Heart right ventricle (tissue), 16 donors: ENCODE data around the gene NCAM2. TPM values are rescaled to one million over a fixed set of nuclear protein-coding genes. Genes with fewer than 3 reads are reported as not detected.

Experiments used
- ATAC-seq, 8 donors: fragments of 200-7000 bp; cut with Tn5 transposase; one replicate each; pipeline ENCODE4 v1.9.1; 2020; ENCODE audit warnings: mild to moderate bottlenecking in 8 of 8, moderate library complexity in 8 of 8, moderate number of reproducible peaks in 1 of 8
- DNase-seq, 2 donors: peaks; one replicate each; pipeline ENCODE4 v3.0.0-alpha.2; 2020
- H3K27ac ChIP-seq, 10 donors: fragments of 200-600 bp; sonication (generic) in 2 of 10; one replicate each; pipeline versions ENCODE4 v1.5.0 to v1.8.0; 2020 to 2022; ENCODE audit warnings: mild to moderate bottlenecking in 3 of 10
- H3K27me3 ChIP-seq, 7 donors: fragments of 200-600 bp; one replicate each; pipeline ENCODE4 v1.8.0; 2021 to 2022; ENCODE audit warnings: mild to moderate bottlenecking in 2 of 7
- H3K36me3 ChIP-seq, 9 donors: fragments of 200-600 bp; sonication (generic) in 1 of 9; one replicate each; pipeline versions ENCODE4 v1.5.0 to v1.8.0; 2020 to 2022; ENCODE audit warnings: mild to moderate bottlenecking in 2 of 9
- H3K4me1 ChIP-seq, 9 donors: fragments of 200-600 bp; sonication (generic) in 1 of 9; one replicate each; pipeline versions ENCODE4 v1.5.0 to v1.8.0; 2020 to 2022; ENCODE audit warnings: mild to moderate bottlenecking in 4 of 9
- H3K4me3 ChIP-seq, 10 donors: fragments of 200-600 bp; sonication (generic) in 2 of 10; one replicate each; pipeline versions ENCODE4 v1.5.0 to v1.8.0; 2020 to 2022; ENCODE audit warnings: mild to moderate bottlenecking in 7 of 10, moderate library complexity in 2 of 10
- H3K9me3 ChIP-seq, 11 donors: fragments of 200-600 bp in 10 of 11; sonication (generic) in 2 of 11; one replicate each; pipeline versions ENCODE4 v1.5.0 to v1.8.0; 2013 to 2022; ENCODE audit warnings: mild to moderate bottlenecking in 2 of 11, control low read depth in 1 of 11, moderate library complexity in 1 of 11
- CTCF ChIP-seq, 9 donors: fragments of 200-600 bp; sonication (generic) in 2 of 9; IDR thresholded peaks; one replicate each; pipeline versions ENCODE4 v1.5.0 to v1.8.0; 2021 to 2022; ENCODE audit warnings: antibody characterized with exemption in 9 of 9, mild to moderate bottlenecking in 5 of 9, moderate library complexity in 1 of 9
- WGBS, 2 donors: extraction: QIAGEN DNeasy Blood & Tissue Kit; methylation state at CpG; one replicate each; pipeline ENCODE4 v1.1.7; 2013; ENCODE audit warnings: inconsistent platforms in 1 of 2; 5-methylcytosine and 5-hydroxymethylcytosine counted together
- intact Hi-C, 10 donors: fragments of 100-400 bp; cut with DNase I; formaldehyde crosslinking; loops; one replicate each; pipeline versions ENCODE4 v1.11.1 to v1.14.2; 2022
- polyA plus RNA-seq, 2 donors: library from polyadenylated mRNA; stranded (reverse); fragments of 200-250 nt; gene quantifications; one replicate each; pipeline ENCODE4 v1.2.3, GENCODE V29; 2013
- total RNA-seq, 10 donors: library from RNA; stranded (reverse); fragmentation: NEBNext Ultra II Directional in 3 of 10; extraction: Animal tissue kit (Norgen Biotek cat#: 25700) in 3 of 10; gene quantifications; one replicate each; pipeline versions ENCODE4 v1.2.1 to v1.2.4, GENCODE V29; 2021 to 2023
- donor health status: Arrhythmogenic right ventricular cardiomyopathy.
- donor health status: ischemic (EF 13 %, LVEDD 7.1; RV severe dilation, severe dysfunction).
- donor health status: healthy with polysubstance abuse.
- donor health status: DM: no; HTN: yes; CAD: no.
- donor health status: DM: no; HTN: no; CAD: no.
- donor health status: ischemic (EF 25% LVEDD 6.9; RV normal size, moderate dysfunction).
- donor health status: ischemic (EF 25% LVEDD 5.7; RV mildly dilated, moderate dysfunction).
- donor health status: healthy.
- donor health status: DM: yes; HTN: yes; CAD: no.
- donor health status: Ischemic cardiomyopathy.
- donor health status: ischemic (EF 35%, LVEDD 5.7; RV mildly dilated, moderate dysfunction).
- donor health status: nonischemic (EF 11% LVEDD 7.7; RV severe dilation, severe dysfunction).
- donor health status: DM: yes; HTN: yes; CAD: no.
- donor health status: PGD.
- donor health status: ischemic (EF 29% LVEDD 5.4; RV normal size, mild dysfunction).
- donor health status: nonischemic (EF 23%, LVEDD 6.1; RV moderate dilation, normal function).

The NCAM2 gene
- total and polyA plus RNA-seq, 12 donors = 0.25 to 8.9 (median 3.1) TPM

GRCh38 chr21:21076491-21076890 is 78.3 kb downstream of the NCAM2 start:
- Histone ChIP-seq H3K27ac (no peak overlapping the region), H3K4me3 (no peak overlapping the region), H3K4me1 (no peaks in the 10 kb centered on the region), H3K36me3 (no peaks in the 10 kb centered on the region), H3K9me3 (peaks cover 0 to 5% (median 0%) of the 10 kb centered on the region in 11 donors), H3K27me3 (no peaks in the 10 kb centered on the region)
- intact Hi-C loops = no loop called here
- DNase-seq (no peak), ATAC-seq (no peak)
- TF ChIP-seq CTCF (IDR thresholded peaks at IDR 0.05) = no peak
- whole genome bisulfite sequencing, 2 donors = 62 to 64% methylated on average over 4 of the region's 4 CpGs

DNA sequence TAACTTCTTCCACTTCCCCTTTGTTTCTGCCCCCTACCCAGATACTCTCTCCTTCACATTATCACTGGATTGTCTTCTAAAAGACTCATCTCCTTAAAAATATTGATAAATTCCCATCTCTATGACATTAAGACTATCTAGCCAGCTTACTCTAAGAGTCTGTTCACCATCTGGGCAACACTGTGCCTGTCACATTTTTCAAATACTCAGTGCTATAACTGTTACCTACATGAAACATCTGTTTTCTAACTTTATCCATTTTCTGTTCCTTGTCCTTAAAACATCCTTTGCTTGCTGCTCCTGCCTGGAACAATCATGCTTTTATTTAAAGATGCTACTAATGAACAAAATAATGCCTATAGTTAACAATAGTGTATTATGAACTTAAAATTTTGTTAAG is 81.4 kb downstream of the NCAM2 start:
- peaks cover 0 to 4% (median 0%) of the 10 kb centered on the region in 11 donors for H3K9me3 ChIP-seq
- no peak overlapping the region for H3K4me3 ChIP-seq
- no peaks in the 10 kb centered on the region for H3K27me3 ChIP-seq
- intact Hi-C loops = no loop called here
- no peak for DNase-seq
- no peaks in the 10 kb centered on the region for H3K36me3 ChIP-seq
- no peaks in the 10 kb centered on the region for H3K4me1 ChIP-seq
- no peak for ATAC-seq
- no peak for TF ChIP-seq CTCF (IDR thresholded peaks at IDR 0.05)
- H3K27ac ChIP-seq = no peak overlapping the region

- no peaks in the 10 kb centered on the region for H3K36me3 ChIP-seq
- intact Hi-C loops = no loop called here
- no peak overlapping the region for H3K27ac ChIP-seq
- WGBS, 2 donors = 16 to 29% methylated on average over 1 of the region's 1 CpG
- H3K4me1 ChIP-seq = no peaks in the 10 kb centered on the region
- H3K9me3 ChIP-seq = no peaks in the 10 kb centered on the region
- TF ChIP-seq CTCF (IDR thresholded peaks at IDR 0.05) = no peak
- no peak overlapping the region for H3K4me3 ChIP-seq
- no peak for ATAC-seq
- DNase-seq = no peak
- H3K27me3 ChIP-seq = no peaks in the 10 kb centered on the region
These were observed 86.0 kb downstream of the NCAM2 start for GRCh38 chr21:21084179-21084578.

GRCh38 chr21:21085206-21085605 is 87.0 kb downstream of the NCAM2 start:
- WGBS, 2 donors = 56 to 62% methylated on average over 3 of the region's 3 CpGs
- ATAC-seq = no peak

More at GRCh38 chr21:21085206-21085605, 87.0 kb downstream of the NCAM2 start:
- H3K4me1 ChIP-seq = no peaks in the 10 kb centered on the region
- H3K4me3 ChIP-seq = no peak overlapping the region
- H3K9me3 ChIP-seq = no peaks in the 10 kb centered on the region
- H3K27me3 ChIP-seq = no peaks in the 10 kb centered on the region
- no peak for DNase-seq
- H3K36me3 ChIP-seq = no peaks in the 10 kb centered on the region
- no peak for TF ChIP-seq CTCF (IDR thresholded peaks at IDR 0.05)
- H3K27ac ChIP-seq = no peak overlapping the region
- intact Hi-C loops = no loop called here
